GM11168 (cell line): Measurements from ENCODE around the gene SLC16A9.

Source experiments
- in situ Hi-C: fragments of 300-500 bp; cut with MboI; formaldehyde crosslinking; loops from one replicate; pipeline ENCODE4 v1.12.0; 2022; ENCODE audit warnings: low sequenced_read_pairs; ENCODE audit not compliant: unreplicated experiment

SLC16A9 gene

DNA sequence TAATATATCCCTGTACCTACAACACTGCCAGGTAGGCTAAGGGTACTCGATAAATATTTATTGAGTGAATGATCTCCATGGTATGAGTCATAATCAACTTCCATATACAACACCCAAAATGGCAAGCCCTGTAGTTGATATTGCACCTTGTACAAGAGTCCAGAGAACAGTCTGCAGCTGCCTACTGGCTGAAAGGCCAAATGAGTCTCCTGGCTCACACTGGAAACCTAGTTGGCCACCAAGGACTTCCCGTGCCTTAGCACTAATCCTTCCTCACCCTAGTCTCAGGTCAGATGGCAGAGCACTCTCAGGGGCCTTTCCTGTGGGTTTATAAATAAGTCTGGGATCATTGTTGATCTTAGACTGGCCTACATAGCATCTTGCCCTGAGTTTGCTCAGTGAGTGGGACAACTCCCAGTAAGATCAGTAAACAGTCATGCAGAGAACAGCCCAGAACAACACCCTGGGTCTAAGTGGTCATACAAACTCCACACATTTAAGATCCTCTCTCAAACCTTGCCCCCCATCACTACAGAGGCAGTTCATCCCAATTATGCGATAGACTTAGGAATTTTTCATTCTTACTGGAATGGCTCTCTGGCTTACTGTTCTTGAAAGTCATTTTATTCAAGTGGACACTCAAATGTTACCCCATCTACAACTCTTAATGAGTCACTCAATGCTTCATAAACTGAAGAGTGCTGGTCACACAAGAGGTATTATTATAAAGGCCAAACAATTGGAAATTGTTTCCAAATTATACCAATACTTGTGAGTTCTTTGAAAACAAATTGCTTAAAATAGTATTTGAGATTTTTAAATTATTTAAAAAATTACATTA lies 14.7 kb upstream of the SLC16A9 start:
- in situ Hi-C loops: no loop called here

DNA sequence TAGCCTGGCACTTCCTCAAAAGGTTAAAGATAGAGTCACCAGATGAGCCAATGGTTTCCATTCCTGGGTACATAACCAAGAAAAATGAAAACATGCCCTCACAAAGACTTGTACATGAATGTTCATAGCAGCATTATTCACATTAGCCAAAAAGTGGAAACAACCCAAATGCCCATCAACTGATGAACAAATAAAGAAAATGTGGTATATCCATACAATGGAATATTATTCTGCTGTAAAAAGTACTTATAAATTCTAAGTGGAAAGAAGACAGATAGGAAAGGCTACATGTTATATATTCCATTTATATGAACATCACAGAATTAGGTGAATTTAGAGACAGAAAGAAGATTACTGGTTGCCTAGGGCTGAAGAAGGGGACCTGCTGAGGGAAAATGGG lies 10.7 kb upstream of the SLC16A9 start:
- in situ Hi-C loops: no loop called here

DNA sequence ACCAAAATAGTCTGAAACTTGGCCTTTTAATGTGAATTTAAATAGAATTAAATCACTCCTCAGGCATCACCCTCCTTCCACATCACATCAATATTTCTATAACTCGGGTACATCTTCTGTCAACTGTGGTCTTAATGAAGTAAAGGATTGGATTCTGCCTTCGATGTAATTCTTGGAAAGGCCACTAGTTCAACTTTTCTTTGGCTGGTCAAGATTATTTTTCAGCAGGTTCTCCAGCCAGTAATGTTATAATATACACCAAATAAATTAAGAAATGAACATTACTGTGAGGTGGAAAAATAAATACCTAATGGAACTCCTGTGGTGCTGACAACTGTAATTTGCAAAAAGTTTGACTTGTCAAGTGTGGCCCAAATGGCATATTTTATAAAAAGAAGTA lies 9.7 kb upstream of the SLC16A9 start:
- in situ Hi-C loops: no loop called here

DNA sequence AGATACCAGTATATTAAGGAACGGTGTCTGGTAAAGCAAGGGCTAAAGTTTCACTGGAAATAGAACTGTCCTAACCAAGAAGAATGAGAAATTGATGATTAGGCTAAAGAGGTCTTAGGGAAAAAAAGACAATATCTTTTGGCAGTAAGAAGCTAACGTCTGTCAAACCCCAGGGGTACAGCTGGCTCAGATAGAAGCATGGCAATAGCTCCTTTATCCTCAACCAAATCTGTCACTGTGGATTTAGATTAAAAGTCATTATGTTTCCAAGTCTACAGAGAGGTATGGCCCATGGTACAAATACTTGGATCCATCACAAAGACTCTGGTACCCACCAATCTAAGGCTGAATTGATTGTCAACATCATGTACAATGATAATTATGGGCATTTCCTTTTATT lies 8.6 kb upstream of the SLC16A9 start:
- in situ Hi-C loops: no loop called here

DNA sequence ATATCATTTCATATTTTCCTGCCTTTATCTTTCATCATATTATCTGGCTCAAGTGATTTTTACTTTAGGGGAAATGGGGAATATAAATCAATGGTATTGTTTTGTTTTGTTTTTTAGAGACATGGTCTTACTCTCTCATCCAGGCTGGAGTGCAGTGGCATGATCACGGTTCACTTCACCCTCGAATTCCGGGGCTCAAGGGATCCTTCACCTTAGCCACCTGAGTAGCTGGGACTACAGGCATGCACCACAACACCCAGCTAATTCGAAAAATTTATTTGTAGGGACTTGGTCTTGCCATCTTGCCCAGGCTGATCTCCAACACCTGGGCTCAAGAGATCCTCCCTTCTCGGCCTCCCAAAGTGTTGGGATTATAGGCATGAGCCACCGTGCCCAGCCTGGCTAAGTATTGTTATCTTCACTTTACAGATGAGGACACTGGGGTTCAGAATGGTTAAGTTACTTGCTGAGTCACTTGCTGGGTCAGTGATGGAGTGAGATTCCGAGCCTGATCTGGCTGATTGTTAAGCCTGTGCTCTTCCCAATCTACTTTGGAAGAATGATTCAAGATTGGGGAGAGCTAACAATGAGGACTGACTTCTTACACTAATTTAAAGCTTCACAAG lies 3.7 kb upstream of the SLC16A9 start:
- in situ Hi-C loops: no loop called here

DNA sequence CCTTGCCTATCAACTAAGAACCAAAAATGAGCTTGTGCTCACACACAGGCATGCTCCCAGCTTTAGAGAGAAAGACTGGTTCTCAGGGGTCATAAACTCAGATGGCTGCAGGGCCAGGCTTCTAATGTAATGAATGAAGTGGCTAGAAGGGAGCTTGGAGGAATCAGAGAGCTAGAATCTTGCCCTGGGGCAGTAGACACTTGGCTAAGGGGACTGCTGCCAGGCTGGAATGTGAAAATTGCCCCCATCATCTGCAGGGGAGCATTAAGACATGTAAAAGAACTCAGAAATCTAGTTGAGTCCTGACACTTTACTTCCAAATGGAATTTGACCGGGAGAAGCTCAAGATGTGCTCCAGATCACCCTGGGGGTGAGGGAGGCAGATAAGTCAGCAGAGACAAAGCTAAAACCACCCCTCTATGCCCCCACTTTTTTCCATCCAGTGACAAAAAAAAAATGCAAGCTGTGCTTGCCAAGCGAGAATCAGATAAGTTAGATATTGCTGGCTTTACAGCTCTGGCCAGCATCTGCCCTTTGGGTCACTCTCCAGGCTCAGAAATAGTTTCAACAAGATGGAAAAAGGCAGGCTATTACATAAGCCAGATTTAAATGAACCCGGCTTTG lies 2.3 kb upstream of the SLC16A9 start:
- in situ Hi-C loops: no loop called here

DNA sequence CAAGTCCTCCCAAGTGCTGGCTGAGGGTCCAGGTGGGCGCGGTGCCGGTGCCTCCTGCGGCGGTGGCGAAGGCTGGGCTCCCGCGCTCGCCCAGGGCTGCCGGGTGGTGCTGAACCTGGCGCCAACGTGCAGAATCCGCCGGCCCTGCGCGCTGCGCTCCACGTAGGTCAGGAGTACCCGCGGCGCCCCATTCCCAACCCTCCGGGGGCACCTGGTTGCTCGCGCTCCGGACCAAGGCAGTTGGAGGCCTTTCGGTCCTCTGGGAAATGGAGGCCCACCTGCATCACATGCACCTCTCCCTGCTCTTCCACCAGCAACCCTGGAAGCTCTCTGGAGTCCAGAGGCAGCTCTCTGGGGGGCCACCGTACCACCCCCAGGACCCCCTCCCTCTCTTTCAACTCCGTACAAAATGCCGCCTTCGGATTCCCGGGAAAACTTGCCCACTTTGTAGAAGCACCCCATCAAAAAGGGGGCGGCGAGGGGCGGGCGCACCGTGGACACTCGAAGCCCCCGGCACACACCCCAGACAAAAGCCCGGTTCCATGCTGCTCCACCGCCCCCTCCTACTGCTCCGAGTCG lies 745 bp downstream of the SLC16A9 start:
- in situ Hi-C loops: no loop called here

DNA sequence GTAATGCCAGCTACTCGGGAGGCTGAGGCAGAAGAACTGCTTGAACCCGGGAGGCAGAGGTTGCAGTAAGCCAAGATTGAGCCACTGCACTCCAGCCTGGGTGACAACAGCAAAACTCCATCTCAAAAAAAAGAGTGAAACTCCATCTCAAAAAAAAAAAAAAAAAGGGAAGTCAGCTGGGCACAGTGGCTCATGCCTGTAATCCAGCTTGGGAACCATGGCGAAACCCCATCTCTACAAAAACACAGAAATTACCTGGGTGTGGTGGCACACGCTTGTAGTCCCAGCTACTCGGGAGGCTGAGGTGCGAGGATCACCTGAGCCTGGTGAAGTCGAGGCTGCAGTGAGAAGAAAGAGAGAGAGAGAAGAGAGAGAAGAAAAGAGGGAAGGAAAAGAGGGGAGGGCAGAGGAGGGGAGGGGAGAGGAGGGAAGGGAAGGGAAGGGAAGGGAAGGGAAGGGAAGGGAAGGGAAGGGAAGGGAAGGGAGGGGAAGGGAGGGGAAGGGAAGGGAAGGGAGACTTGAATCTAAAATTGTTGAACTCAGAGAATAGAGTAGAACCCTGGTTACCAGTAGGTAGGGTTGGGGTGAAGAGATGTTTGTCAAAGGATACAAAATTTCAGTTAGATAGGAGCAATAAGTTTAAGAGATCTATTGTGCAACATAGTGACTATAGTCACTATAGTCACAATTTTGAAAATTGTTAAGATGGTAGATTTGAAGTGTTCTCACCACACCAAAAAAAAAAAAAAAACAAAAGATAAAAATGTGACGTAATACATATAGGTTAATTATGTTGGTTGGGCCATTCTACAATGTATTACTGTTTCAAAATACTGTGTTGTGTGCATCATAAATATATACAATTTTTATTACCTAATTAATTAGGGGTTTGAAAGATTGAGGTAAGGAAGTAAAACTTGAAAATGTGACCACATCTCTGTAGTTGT lies 2.5 kb downstream of the SLC16A9 start:
- in situ Hi-C loops: no loop called here

DNA sequence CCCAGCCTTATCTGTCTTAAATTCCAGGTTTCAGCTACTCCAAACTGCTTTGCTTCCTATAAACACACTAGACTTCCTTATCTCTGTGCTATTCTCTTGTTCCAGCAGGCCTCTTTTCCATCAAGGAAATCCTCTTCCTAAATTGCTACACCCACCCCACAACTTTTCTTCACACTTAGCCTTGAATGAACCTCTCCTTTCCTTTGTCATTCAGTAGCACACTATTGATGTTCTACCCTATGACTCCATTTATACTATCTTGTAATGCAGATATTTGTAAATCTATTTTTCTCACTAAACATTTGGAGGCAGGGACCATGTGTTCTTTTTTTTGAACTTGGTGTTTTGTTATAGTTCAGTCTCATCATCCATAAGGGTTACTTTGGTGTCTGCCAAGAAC lies 3.7 kb downstream of the SLC16A9 start:
- in situ Hi-C loops: no loop called here

DNA sequence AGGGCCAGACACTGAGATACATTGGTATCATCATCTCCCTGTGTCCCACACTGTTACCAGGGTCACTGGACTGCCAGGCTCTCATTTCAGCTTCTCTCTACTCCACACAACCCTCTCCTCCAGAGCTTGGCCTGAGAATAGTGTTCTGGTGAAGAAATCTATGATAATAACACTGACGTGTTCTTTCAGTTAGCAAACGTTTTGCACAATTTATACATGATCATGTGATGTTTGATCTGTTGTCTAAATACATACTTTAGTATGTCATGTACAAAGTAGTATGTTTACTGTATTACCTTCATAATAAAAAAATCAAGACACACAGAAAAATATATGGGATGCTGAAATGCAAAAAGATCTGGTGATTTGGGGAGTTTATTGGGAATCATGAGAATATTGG lies 5.0 kb downstream of the SLC16A9 start:
- in situ Hi-C loops: no loop called here

DNA sequence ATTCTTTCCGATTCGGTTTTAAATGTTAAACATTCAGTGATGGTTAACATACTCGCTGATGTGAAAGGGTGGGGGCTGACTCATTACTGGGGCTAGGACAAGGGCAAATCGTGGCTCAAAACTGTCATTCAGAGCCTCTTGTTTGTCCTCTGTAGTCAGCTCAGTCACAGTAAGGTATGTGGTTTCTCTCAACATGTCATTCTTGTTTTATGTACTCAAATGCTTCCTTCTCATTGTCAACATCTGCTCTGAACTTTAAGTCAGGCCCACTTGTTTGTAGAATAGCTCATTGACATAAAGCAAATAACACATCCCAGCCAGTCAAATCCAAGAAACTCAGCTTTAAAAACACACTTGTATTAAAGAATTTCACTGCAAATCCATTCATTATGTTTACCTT lies 7.3 kb downstream of the SLC16A9 start:
- in situ Hi-C loops: no loop called here

DNA sequence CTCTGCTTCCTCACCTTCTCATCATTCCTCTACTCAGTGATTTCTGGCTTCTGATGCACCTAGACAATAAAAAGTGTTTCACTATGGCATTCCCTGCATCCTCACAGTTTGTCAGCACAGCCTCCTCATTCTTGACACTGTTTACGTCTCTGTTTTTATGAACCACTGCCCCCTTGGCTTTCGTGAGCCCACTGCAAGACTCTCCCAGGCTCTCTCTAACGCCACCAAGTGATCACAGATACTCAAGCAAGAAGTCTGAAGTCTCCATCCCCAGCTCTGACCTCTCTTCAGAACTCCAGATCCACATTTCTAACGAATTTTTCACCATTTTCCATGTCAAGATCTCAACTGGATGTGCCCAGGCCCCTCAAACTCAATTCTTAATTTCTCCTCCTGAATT lies 8.9 kb downstream of the SLC16A9 start:
- in situ Hi-C loops: no loop called here

DNA sequence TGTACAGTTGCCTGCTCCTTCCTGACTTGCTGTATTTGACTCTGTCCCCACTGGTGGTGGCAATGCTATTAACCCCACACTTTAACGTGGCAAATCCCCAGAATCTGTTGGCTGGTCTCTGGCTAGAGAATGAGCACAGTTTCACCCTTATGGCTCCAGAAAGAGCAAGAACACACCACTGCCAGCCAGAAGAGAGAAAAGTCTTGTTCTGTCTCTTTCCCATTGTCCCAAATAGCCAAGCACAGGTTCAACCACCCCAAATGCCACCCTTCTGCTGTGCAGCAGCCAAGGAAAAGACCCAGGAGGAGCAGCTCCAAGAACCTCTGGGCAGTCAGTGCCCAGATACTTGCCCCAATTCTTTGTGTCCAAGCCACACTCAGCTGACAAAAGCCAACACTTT lies 11.3 kb downstream of the SLC16A9 start:
- in situ Hi-C loops: no loop called here

DNA sequence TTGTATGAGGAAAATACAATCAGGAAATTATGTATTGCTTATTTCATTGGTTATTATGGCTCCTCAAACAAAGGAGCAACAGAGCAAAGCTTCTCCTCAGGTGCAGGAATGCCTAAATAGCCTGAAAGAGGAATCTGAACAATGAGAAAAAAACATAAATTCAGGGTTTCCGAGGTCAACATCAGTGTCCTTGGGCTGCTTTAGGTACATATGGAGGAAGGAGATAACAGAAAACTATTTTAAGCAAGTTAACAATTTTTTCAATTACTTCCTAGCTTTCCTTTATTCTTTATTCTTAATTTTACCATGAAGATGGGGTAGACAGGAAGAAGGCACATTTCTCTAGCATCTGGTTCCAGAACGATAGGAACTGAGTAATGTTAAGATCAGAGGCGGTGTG lies 14.0 kb downstream of the SLC16A9 start:
- in situ Hi-C loops: no loop called here

DNA sequence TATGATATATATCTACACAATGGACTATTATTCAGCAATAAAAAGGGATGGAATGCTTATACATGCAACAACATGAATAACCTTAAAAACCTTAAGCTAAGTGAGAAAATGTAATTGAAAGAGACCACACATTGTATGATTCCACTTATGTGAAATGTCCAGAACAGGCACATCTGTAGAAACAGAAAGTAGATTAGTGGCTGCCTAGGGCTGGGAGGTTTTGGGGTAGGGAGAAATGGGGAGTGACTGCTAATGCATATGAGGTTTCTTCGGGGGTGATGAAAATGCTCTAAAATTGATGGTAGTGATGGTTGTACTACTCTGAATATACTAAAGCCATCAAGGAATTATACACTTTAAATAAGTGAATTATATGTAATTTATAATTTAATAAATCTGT lies 14.7 kb downstream of the SLC16A9 start:
- in situ Hi-C loops: no loop called here

DNA sequence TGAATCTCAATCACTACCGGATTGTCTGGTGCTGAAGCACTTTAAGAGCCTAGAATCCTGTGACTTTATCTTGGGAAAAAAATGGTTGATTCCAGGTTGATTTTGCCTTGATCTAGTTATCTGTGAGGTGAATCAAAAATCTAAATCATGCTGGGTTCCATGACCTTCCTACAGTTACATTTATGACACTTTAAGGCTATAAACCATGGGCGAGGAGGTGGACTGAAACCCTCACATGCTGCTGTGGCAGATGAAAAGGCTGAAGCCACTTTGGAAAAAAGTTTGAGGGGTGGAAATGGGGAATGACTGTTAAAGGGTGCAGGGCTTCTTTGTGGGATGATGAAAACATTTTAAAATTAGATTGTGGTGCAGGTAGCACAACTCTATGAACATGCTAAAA lies 17.5 kb downstream of the SLC16A9 start:
- in situ Hi-C loops: no loop called here

DNA sequence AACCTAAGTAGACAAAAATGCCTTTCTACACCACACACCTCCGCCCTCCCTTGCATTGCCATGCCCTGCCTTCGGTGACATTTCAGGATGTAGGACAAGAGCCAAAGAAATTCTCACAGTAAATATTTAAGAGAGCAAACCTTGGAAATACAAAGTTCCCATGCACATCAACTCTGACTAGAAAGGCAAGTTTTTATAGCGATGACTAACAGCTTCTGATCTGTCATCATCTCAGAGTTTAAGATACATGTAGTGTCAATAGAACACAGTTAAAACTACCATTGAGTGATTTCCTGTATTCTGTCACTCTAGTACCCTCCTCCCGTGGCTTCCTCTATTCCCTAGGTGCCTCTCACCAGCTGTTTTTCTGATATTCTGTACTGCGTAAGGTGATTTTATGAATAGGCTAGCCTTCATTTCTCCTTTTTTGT lies 20.7 kb downstream of the SLC16A9 start:
- in situ Hi-C loops: no loop called here

DNA sequence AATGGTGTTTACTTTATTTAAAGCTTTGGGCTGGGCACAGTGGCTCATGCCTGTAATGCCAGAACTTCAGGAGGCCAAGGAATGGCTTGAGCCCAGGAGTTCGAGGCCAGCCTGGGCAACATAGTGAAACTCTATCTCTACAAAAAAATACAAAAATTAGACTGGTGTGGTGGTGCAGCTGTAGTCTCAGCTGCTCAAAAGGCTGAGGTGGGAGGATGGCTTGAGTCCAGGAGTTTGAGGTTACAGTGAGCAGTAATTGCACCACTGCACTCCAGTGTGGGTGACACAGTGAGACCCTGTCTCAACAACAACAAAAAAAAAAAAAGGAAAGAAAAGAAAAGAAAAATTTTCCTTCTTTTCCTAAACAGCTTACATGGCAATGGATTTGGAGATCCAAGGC lies 22.0 kb downstream of the SLC16A9 start:
- in situ Hi-C loops: no loop called here

DNA sequence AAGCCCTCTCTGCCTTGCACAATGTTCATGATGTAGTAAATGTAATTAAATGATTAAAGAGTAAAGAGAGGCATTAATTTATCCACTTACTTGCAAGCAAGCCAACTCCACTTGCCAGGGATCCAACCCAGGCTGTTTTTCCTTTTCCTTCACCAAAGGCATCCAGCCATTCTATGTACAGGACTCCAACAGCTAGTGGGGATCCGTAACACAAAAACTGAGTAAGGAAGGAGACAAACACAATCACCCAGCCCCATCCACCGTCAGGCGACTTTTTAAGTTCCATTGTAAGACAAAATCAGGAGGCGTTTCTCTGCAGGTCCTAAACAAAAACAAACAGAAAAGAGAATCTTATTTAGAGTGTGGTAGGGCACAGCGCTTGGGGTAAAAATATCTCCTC lies 25.6 kb downstream of the SLC16A9 start:
- in situ Hi-C loops: no loop called here
